Fibroblast of lung (primary cell): Measurements from ENCODE around the gene HARS2. TPM values are rescaled to one million over a fixed set of nuclear protein-coding genes. Genes with fewer than 3 reads are reported as not detected.
"Not testable (repeated sequence)": the region's sequence is repeated elsewhere in the genome, so short reads cannot be mapped to it uniquely, and the experiment has no call there.

ENCODE experiments used
- DNase-seq, 2 donors: peaks; one replicate each; pipeline versions ENCODE4 v3.0.0 to v3.0.0-alpha.2; 2010; ENCODE audit warnings: low read depth in 2 of 2
- H2AFZ ChIP-seq: 2 replicates; pipeline ENCODE4 v1.5.1; 2012; ENCODE audit warnings: low read length, control low read depth, inconsistent platforms
- H3K27ac ChIP-seq: 2 replicates; pipeline ENCODE4 v1.5.1; 2011; ENCODE audit warnings: low read length, control low read depth; ENCODE audit not compliant: insufficient read depth
- H3K27me3 ChIP-seq: 2 replicates; pipeline ENCODE4 v1.5.1; 2011; ENCODE audit warnings: mild to moderate bottlenecking, low read length; ENCODE audit not compliant: control insufficient read depth, insufficient read depth
- H3K36me3 ChIP-seq: 2 replicates; pipeline ENCODE4 v1.5.1; 2011; ENCODE audit warnings: low read length; ENCODE audit not compliant: control insufficient read depth, insufficient read depth
- H3K4me1 ChIP-seq: 2 replicates; pipeline ENCODE4 v1.5.1; 2011; ENCODE audit warnings: low read length; ENCODE audit not compliant: control insufficient read depth, insufficient read depth; ENCODE audit errors: extremely low read depth
- H3K4me2 ChIP-seq: 2 replicates; pipeline ENCODE4 v1.5.1; 2011; ENCODE audit warnings: low read length, control low read depth; ENCODE audit not compliant: insufficient read depth; ENCODE audit errors: extremely low read depth
- H3K4me3 ChIP-seq, 4 experiments: fragments of 200-600 bp in 1 of 4; sonication (generic) in 1 of 4; replicated peaks in 1 of 4; 2 replicates each; pipeline ENCODE4 v1.5.1; 2011 to 2016; ENCODE audit warnings: low read length in 4 of 4, low read depth in 3 of 4, mild to moderate bottlenecking in 3 of 4, control low read depth in 2 of 4, inconsistent platforms in 1 of 4, mixed read lengths in 1 of 4; ENCODE audit not compliant: insufficient read depth in 1 of 4; ENCODE audit errors: control extremely low read depth in 1 of 4
- H3K79me2 ChIP-seq: 2 replicates; pipeline ENCODE4 v1.5.1; 2012; ENCODE audit warnings: mild to moderate bottlenecking, low read length, inconsistent platforms; ENCODE audit not compliant: control insufficient read depth, insufficient read depth
- H3K9ac ChIP-seq: 2 replicates; pipeline ENCODE4 v1.5.1; 2011; ENCODE audit warnings: mild to moderate bottlenecking, low read length, control low read depth; ENCODE audit not compliant: insufficient read depth
- H3K9me3 ChIP-seq: 2 replicates; pipeline ENCODE4 v1.5.1; 2012; ENCODE audit warnings: low read depth, low read length; ENCODE audit not compliant: control insufficient read depth, insufficient read depth
- H4K20me1 ChIP-seq: 2 replicates; pipeline ENCODE4 v1.5.1; 2011; ENCODE audit warnings: low read length; ENCODE audit not compliant: control insufficient read depth, insufficient read depth; ENCODE audit errors: extremely low read depth
- EZH2 ChIP-seq: IDR thresholded peaks from 2 replicates; pipeline ENCODE4 v1.5.1; 2012; ENCODE audit warnings: low read length, control low read depth, mild to moderate bottlenecking; ENCODE audit errors: missing control alignments
- polyA plus RNA-seq, 2 donors: library from polyadenylated mRNA; depleted of rRNA in 1 of 2; stranded (reverse) in 1 of 2; unstranded in 1 of 2; fragments of >200 nt; gene quantifications; 2 replicates each; pipeline ENCODE4 v1.2.1, GENCODE V29; 2011 to 2012; ENCODE audit warnings: missing spikeins in 1 of 2
- total RNA-seq: library from RNA; depleted of rRNA; stranded (reverse); fragments of >200 nt; gene quantifications from 2 replicates; pipeline ENCODE4 v1.2.1, GENCODE V29; 2014
- TF ChIP-seq, protein P1 (sequence below), 2 donors: IDR thresholded peaks in 1 of 2; conservative IDR thresholded peaks in 1 of 2; 1 replicate in 1 of 2; 2 replicates in 1 of 2; pipeline ENCODE4 v1.5.1; 2011 to 2012; ENCODE audit warnings: low read length in 2 of 2, control low read depth in 1 of 2, inconsistent platforms in 1 of 2, low read depth in 1 of 2, mild to moderate bottlenecking in 1 of 2

HARS2 gene
- total and polyA plus RNA-seq, 2 donors (not counting 1 experiment from before 2014, with no cell fraction given) = 27.1 to 30.1 TPM

DNA sequence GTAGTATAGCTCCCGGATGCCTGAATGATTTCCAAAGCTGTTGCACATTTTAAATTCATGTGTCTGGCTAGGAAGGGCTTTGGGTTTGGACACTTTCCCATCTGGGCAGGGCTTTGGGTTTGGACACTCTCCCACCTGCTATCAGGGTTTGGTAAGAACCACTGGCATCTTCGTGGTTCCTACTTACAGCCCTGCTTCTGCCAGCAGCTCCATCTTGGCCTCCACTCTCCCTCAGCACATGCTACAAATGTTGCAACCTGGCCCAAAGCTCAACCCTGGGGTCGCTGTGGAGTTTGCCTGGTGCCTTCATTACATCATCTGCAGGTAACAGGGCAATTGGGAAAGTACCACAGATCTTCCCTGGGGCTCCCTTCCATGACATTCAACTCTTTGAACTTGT lies 48.5 kb upstream of the HARS2 start:
- Histone ChIP-seq H3K79me2 (peaks cover 21% of the 10 kb centered on the region), H3K4me1 (peaks cover 4% of the 10 kb centered on the region), H3K36me3 (peaks cover 11% of the 10 kb centered on the region), H3K27ac (no peak overlapping the region), H3K9ac (no peak overlapping the region), H2AFZ (no peak overlapping the region), H4K20me1 (no peaks in the 10 kb centered on the region), H3K27me3 (no peaks in the 10 kb centered on the region), H3K4me2 (no peak overlapping the region), H3K4me3 (no peak overlapping the region), H3K9me3 (no peaks in the 10 kb centered on the region)
- DNase-seq = peak; percentile 65 to 84
- TF ChIP-seq EZH2 = no peak
- TF ChIP-seq, protein P1, sequence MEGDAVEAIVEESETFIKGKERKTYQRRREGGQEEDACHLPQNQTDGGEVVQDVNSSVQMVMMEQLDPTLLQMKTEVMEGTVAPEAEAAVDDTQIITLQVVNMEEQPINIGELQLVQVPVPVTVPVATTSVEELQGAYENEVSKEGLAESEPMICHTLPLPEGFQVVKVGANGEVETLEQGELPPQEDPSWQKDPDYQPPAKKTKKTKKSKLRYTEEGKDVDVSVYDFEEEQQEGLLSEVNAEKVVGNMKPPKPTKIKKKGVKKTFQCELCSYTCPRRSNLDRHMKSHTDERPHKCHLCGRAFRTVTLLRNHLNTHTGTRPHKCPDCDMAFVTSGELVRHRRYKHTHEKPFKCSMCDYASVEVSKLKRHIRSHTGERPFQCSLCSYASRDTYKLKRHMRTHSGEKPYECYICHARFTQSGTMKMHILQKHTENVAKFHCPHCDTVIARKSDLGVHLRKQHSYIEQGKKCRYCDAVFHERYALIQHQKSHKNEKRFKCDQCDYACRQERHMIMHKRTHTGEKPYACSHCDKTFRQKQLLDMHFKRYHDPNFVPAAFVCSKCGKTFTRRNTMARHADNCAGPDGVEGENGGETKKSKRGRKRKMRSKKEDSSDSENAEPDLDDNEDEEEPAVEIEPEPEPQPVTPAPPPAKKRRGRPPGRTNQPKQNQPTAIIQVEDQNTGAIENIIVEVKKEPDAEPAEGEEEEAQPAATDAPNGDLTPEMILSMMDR (conservative IDR thresholded peaks at IDR 0.05 in 1 of 2, IDR thresholded peaks at IDR 0.05 in 1 of 2; ENCODE audit: low read depth in 1 of 2, low read length in 2 of 2) = no peak

DNA sequence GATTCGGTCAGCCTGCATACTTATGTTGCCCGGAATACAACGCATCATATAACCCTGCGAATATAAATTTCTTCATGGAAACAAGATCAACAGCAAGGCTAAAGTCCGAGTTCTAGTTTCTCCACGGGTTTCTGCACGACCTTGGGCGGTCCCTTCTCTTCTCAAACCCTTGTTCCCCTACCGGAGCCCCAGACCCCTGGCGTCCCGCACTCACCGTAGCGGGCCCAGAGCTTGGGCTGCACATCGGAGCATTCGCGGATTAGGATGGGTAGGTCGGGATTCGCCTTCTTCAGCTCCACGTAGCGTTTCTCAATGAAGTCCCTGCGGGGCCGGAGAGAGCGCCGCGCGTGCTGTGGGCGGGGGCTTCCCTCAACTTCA lies 44.2 kb upstream of the HARS2 start:
- no peaks in the 10 kb centered on the region for H3K27me3 ChIP-seq
- H3K9ac ChIP-seq = peak overlapping the region; percentile 85
- H3K4me2 ChIP-seq = peak overlapping the region; percentile 98
- H3K79me2 ChIP-seq = peaks cover 25% of the 10 kb centered on the region
- H3K4me1 ChIP-seq = peaks cover 4% of the 10 kb centered on the region
- peak overlapping the region; percentile 87 to 93 (median 92) for H3K4me3 ChIP-seq
- peak overlapping the region; percentile 82 for H2AFZ ChIP-seq
- H3K36me3 ChIP-seq = peaks cover 13% of the 10 kb centered on the region
- H4K20me1 ChIP-seq = no peaks in the 10 kb centered on the region
- peak overlapping the region; percentile 80 for H3K27ac ChIP-seq
- no peaks in the 10 kb centered on the region for H3K9me3 ChIP-seq
- TF ChIP-seq, protein P1 (conservative IDR thresholded peaks at IDR 0.05 in 1 of 2, IDR thresholded peaks at IDR 0.05 in 1 of 2; ENCODE audit: low read depth in 1 of 2, low read length in 2 of 2) = no peak
- no peak for TF ChIP-seq EZH2
- peak in 1 of 2 donors; percentile 6 for DNase-seq

DNA sequence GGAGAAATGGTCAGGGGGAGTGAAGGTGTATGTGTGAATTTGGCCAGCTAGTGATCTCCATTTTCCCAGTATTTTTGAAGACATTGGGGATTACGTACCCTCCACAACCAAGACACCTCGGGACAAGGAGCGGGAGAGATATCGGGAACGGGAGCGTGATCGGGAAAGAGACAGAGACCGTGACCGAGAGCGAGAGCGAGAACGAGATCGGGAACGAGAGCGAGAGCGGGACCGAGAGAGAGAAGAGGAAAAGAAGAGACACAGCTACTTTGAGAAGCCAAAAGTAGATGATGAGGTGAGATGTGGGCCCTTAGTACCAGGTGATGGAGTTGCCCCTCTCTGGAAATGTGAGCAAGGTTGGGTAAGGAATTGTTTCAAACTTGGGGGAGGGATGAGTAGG lies 32.4 kb upstream of the HARS2 start:
- no peak for TF ChIP-seq EZH2
- TF ChIP-seq, protein P1 (conservative IDR thresholded peaks at IDR 0.05 in 1 of 2, IDR thresholded peaks at IDR 0.05 in 1 of 2; ENCODE audit: low read depth in 1 of 2, low read length in 2 of 2) = no peak
- no peaks in the 10 kb centered on the region for H4K20me1 ChIP-seq
- H3K36me3 ChIP-seq = peaks cover 34% of the 10 kb centered on the region
- DNase-seq = no peak
- no peaks in the 10 kb centered on the region for H3K4me1 ChIP-seq
- no peaks in the 10 kb centered on the region for H3K27me3 ChIP-seq
- no peak overlapping the region for H3K27ac ChIP-seq
- no peak overlapping the region for H3K4me2 ChIP-seq
- no peaks in the 10 kb centered on the region for H3K9me3 ChIP-seq
- no peak overlapping the region for H3K4me3 ChIP-seq
- H3K9ac ChIP-seq = no peak overlapping the region
- no peak overlapping the region for H2AFZ ChIP-seq
- H3K79me2 ChIP-seq = no peaks in the 10 kb centered on the region

DNA sequence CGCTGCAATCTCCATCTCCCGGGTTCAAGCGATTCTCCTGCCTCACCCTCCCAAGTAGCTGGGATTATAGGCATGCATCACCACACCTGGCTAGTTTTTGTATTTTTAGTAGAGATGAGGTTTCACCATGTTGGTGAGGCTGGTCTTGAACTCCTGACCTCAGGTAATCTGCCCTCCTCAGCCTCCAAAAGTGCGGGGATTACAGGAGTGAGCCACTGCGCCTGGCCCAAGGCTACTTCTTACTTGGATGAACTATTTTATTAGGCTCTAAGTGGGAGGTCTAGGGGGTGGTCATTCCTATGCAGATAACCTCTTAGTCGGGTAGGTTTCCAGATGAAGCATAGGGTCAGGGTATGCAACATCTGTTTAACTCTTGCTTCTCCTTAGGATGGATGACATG lies 30.9 kb upstream of the HARS2 start:
- peaks cover 30% of the 10 kb centered on the region for H3K36me3 ChIP-seq
- H3K9ac ChIP-seq, H3K4me1 ChIP-seq, H3K27me3 ChIP-seq, H3K4me2 ChIP-seq, H3K4me3 ChIP-seq, H3K79me2 ChIP-seq, H2AFZ ChIP-seq, H4K20me1 ChIP-seq, H3K27ac ChIP-seq, DNase-seq, H3K9me3 ChIP-seq: not testable (repeated sequence)
